ENCODE data around the gene KRT31. TPM values are rescaled to one million over a fixed set of nuclear protein-coding genes. Genes with fewer than 3 reads are reported as not detected.
"Not testable (repeated sequence)": the region's sequence is repeated elsewhere in the genome, so short reads cannot be mapped to it uniquely, and the experiment has no call there.

The KRT31 gene
- total RNA-seq, 2 experiments from 2014 or later, result not detected

- POLR2A ChIA-PET, result no interaction called here
- Mint-ChIP-seq H3K27me3 (peaks cover 12% of the 10 kb centered on the region), H3K9me3 (no peaks in the 10 kb centered on the region), H3K4me1 (no peaks in the 10 kb centered on the region), H3K27ac (no peak overlapping the region), H3K4me3 (no peak overlapping the region), H3K36me3 (ENCODE audit: low read depth) (no peaks in the 10 kb centered on the region)
- CTCF ChIA-PET, result no interaction called here
- DNase-seq, result no peak
Observed at GRCh38 chr17:41393826-41394225, 3.6 kb downstream of the KRT31 start.

- no peaks in the 10 kb centered on the region for H3K9me3 Mint-ChIP-seq
- H3K4me1 Mint-ChIP-seq, result no peaks in the 10 kb centered on the region
- H3K36me3 Mint-ChIP-seq (ENCODE audit: low read depth), result no peaks in the 10 kb centered on the region
- DNase-seq, result no peak
- ChIA-PET POLR2A (no interaction called here), CTCF (no interaction called here)
- H3K4me3 Mint-ChIP-seq, result no peak overlapping the region
- peaks cover 12% of the 10 kb centered on the region for H3K27me3 Mint-ChIP-seq
- no peak overlapping the region for H3K27ac Mint-ChIP-seq
Observed at GRCh38 chr17:41393294-41393693, 4.1 kb downstream of the KRT31 start.

- Mint-ChIP-seq H3K4me1 (no peaks in the 10 kb centered on the region), H3K36me3 (ENCODE audit: low read depth) (no peaks in the 10 kb centered on the region), H3K9me3 (peaks cover 4% of the 10 kb centered on the region), H3K4me3 (no peak overlapping the region), H3K27ac (no peak overlapping the region), H3K27me3 (peaks cover 13% of the 10 kb centered on the region)
- POLR2A ChIA-PET, result interaction anchor here (1.4 kb wide), 1 partner anchor 12 kb away, joined by 3 read pairs; no protein-coding TSS in a partner anchor
- no peak for DNase-seq
- CTCF ChIA-PET, result no interaction called here
Observed at GRCh38 chr17:41392278-41392677, 5.1 kb downstream of the KRT31 start.

GRCh38 chr17:41391535-41391934 is 5.9 kb downstream of the KRT31 start:
- peaks cover 3% of the 10 kb centered on the region for H3K36me3 Mint-ChIP-seq (ENCODE audit: low read depth)
- no peak overlapping the region for H3K4me3 Mint-ChIP-seq
- peaks cover 8% of the 10 kb centered on the region for H3K9me3 Mint-ChIP-seq
- peaks cover 15% of the 10 kb centered on the region for H3K27me3 Mint-ChIP-seq
- POLR2A ChIA-PET, result interaction anchor here (1.4 kb wide), 1 partner anchor 13 kb away, joined by 3 read pairs; no protein-coding TSS in a partner anchor
- no peaks in the 10 kb centered on the region for H3K4me1 Mint-ChIP-seq
- CTCF ChIA-PET, result interaction anchor here (1.0 kb wide), 1 partner anchor 271 kb away, joined by 3 read pairs; no protein-coding TSS in a partner anchor
- no peak for DNase-seq
- H3K27ac Mint-ChIP-seq, result no peak overlapping the region

GRCh38 chr17:41390411-41390938 is 6.9 kb downstream of the KRT31 start:
- DNase-seq, result no peak
- ChIA-PET CTCF (interaction anchor here (1.0 kb wide), 1 partner anchor 272 kb away, joined by 3 read pairs; no protein-coding TSS in a partner anchor), POLR2A (no interaction called here)
- Mint-ChIP-seq H3K4me1 (no peaks in the 10 kb centered on the region), H3K27me3 (peaks cover 15% of the 10 kb centered on the region), H3K27ac (no peak overlapping the region), H3K9me3 (peaks cover 10% of the 10 kb centered on the region), H3K4me3 (no peak overlapping the region), H3K36me3 (ENCODE audit: low read depth) (peaks cover 4% of the 10 kb centered on the region)

- no peak overlapping the region for H3K4me3 Mint-ChIP-seq
- peaks cover 10% of the 10 kb centered on the region for H3K9me3 Mint-ChIP-seq
- peaks cover 18% of the 10 kb centered on the region for H3K27me3 Mint-ChIP-seq
- no peak for DNase-seq
- no peaks in the 10 kb centered on the region for H3K4me1 Mint-ChIP-seq
- H3K36me3 Mint-ChIP-seq (ENCODE audit: low read depth), result peaks cover 4% of the 10 kb centered on the region
- POLR2A ChIA-PET, result no interaction called here
- CTCF ChIA-PET, result no interaction called here
- H3K27ac Mint-ChIP-seq, result no peak overlapping the region
Observed at GRCh38 chr17:41387670-41388069, 9.7 kb downstream of the KRT31 start.

GRCh38 chr17:41386227-41386626 is 11.2 kb downstream of the KRT31 start:
- H3K9me3 Mint-ChIP-seq, result peaks cover 10% of the 10 kb centered on the region
- peaks cover 14% of the 10 kb centered on the region for H3K27me3 Mint-ChIP-seq
- POLR2A ChIA-PET, result no interaction called here
- peaks cover 4% of the 10 kb centered on the region for H3K36me3 Mint-ChIP-seq (ENCODE audit: low read depth)
- CTCF ChIA-PET, result no interaction called here
- H3K27ac Mint-ChIP-seq, result no peak overlapping the region
- no peaks in the 10 kb centered on the region for H3K4me1 Mint-ChIP-seq
- no peak overlapping the region for H3K4me3 Mint-ChIP-seq
- no peak for DNase-seq

GRCh38 chr17:41383690-41384089 is 13.7 kb downstream of the KRT31 start:
- peaks cover 4% of the 10 kb centered on the region for H3K36me3 Mint-ChIP-seq (ENCODE audit: low read depth)
- H3K27me3 Mint-ChIP-seq, result peaks cover 8% of the 10 kb centered on the region
- H3K27ac Mint-ChIP-seq, result no peak overlapping the region
- no peak overlapping the region for H3K4me3 Mint-ChIP-seq
- H3K9me3 Mint-ChIP-seq, result peaks cover 10% of the 10 kb centered on the region
- ChIA-PET POLR2A (no interaction called here), CTCF (no interaction called here)
- no peak for DNase-seq
- H3K4me1 Mint-ChIP-seq, result no peaks in the 10 kb centered on the region

- CTCF ChIA-PET, result no interaction called here
- DNase-seq, result no peak
- H3K27ac Mint-ChIP-seq, result no peak overlapping the region
- H3K27me3 Mint-ChIP-seq, result peaks cover 7% of the 10 kb centered on the region
- H3K4me1 Mint-ChIP-seq, result no peaks in the 10 kb centered on the region
- peaks cover 8% of the 10 kb centered on the region for H3K9me3 Mint-ChIP-seq
- POLR2A ChIA-PET, result no interaction called here
- no peak overlapping the region for H3K4me3 Mint-ChIP-seq
- H3K36me3 Mint-ChIP-seq (ENCODE audit: low read depth), result peaks cover 4% of the 10 kb centered on the region
Observed at GRCh38 chr17:41382394-41382793, 15.0 kb downstream of the KRT31 start.

GRCh38 chr17:41381943-41382342 is 15.5 kb downstream of the KRT31 start, which contains the start of gene KRT34:
Gene KRT34, minus strand, starts transcription at chr17:41382306. Its CDS starts 60 bp downstream, at chr17:41382246.
- DNase-seq; H3K27me3 Mint-ChIP-seq; H3K9me3 Mint-ChIP-seq; POLR2A ChIA-PET; H3K27ac Mint-ChIP-seq; CTCF ChIA-PET; H3K36me3 Mint-ChIP-seq (ENCODE audit: low read depth); H3K4me3 Mint-ChIP-seq; H3K4me1 Mint-ChIP-seq: not testable (repeated sequence)

- H3K27me3 Mint-ChIP-seq; H3K27ac Mint-ChIP-seq; H3K36me3 Mint-ChIP-seq (ENCODE audit: low read depth); DNase-seq; CTCF ChIA-PET; H3K4me1 Mint-ChIP-seq; POLR2A ChIA-PET; H3K9me3 Mint-ChIP-seq; H3K4me3 Mint-ChIP-seq: not testable (repeated sequence)
Observed at GRCh38 chr17:41380091-41380490, 17.3 kb downstream of the KRT31 start.

GRCh38 chr17:41377546-41377945 is 19.9 kb downstream of the KRT31 start:
- no peaks in the 10 kb centered on the region for H3K36me3 Mint-ChIP-seq (ENCODE audit: low read depth)
- H3K4me1 Mint-ChIP-seq, result no peaks in the 10 kb centered on the region
- H3K9me3 Mint-ChIP-seq, result peaks cover 2% of the 10 kb centered on the region
- no peak overlapping the region for H3K4me3 Mint-ChIP-seq
- CTCF ChIA-PET, result no interaction called here
- no peak for DNase-seq
- POLR2A ChIA-PET, result no interaction called here
- peaks cover 2% of the 10 kb centered on the region for H3K27me3 Mint-ChIP-seq
- no peak overlapping the region for H3K27ac Mint-ChIP-seq

- Mint-ChIP-seq H3K27ac (no peak within 1 kb of the TSS), H3K9me3 (peaks cover 2% of the 10 kb centered on the region), H3K4me3 (no peak within 1 kb of the TSS), H3K36me3 (ENCODE audit: low read depth) (no peaks in the 10 kb centered on the region), H3K4me1 (no peaks in the 10 kb centered on the region), H3K27me3 (peaks cover 2% of the 10 kb centered on the region)
- POLR2A ChIA-PET, result no interaction called here
- CTCF ChIA-PET, result no interaction called here
- no peak for DNase-seq
Observed at GRCh38 chr17:41369713-41370112, 27.7 kb downstream of the KRT31 start, which contains the start of gene KRT33B. Gene KRT33B, minus strand, starts transcription at chr17:41369813. Its CDS starts 63 bp downstream, at chr17:41369750.

- Mint-ChIP-seq H3K4me3 (no peak overlapping the region), H3K4me1 (peaks cover 4% of the 10 kb centered on the region), H3K9me3 (peaks cover 2% of the 10 kb centered on the region), H3K27ac (no peak overlapping the region), H3K27me3 (peaks cover 2% of the 10 kb centered on the region), H3K36me3 (ENCODE audit: low read depth) (no peaks in the 10 kb centered on the region)
- no peak for DNase-seq
- CTCF ChIA-PET, result no interaction called here
- POLR2A ChIA-PET, result no interaction called here
Observed at GRCh38 chr17:41369023-41369422, 28.4 kb downstream of the KRT31 start.
